Middle frontal gyrus (tissue), 1 donor: ENCODE measurements around the gene GDPD3.
A peak's percentile ranks its signal among the peaks of the same experiment; 100 is the strongest.
"Not testable (repeated sequence)": the region's sequence is repeated elsewhere in the genome, so short reads cannot be mapped to it uniquely, and the experiment has no call there.

Experiments used
- DNase-seq: peaks from one replicate; pipeline ENCODE4 v3.0.0-alpha.2; 2015; ENCODE audit warnings: low spot score; ENCODE audit errors: extremely low spot score

GDPD3 gene

GRCh38 chr16:30124985-30125379, 11.6 kb upstream of the GDPD3 start:
- no peak for DNase-seq

GRCh38 chr16:30122604-30123160, 9.3 kb upstream of the GDPD3 start:
- no peak for DNase-seq

GRCh38 chr16:30121741-30122571, 8.6 kb upstream of the GDPD3 start:
- no peak for DNase-seq

- DNase-seq: no peak
These were observed 7.2 kb upstream of the GDPD3 start for GRCh38 chr16:30120340-30121105.

- peak; percentile 50 for DNase-seq
These were observed 6.1 kb upstream of the GDPD3 start for GRCh38 chr16:30119428-30119827.

DNA sequence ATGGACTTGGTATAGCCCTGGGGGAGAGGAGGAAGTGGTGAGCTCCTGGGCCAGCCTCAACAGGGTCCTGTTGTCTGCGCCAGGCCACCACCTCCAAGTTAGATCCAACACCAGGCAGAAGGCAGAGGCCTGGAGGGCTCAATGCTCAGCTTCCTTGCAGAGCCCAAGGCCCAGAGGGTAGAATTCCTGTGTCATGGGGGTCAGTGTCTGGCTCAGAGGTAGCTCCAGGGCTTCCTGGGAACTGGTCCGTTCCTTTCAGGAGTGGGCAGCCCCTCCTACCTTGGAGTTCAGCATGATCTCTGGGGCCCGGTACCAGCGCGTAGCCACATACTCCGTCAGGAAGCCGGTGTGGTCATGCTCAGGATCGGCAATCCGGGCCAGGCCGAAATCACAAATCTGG, 4.4 kb upstream of the GDPD3 start:
- no peak for DNase-seq

DNA sequence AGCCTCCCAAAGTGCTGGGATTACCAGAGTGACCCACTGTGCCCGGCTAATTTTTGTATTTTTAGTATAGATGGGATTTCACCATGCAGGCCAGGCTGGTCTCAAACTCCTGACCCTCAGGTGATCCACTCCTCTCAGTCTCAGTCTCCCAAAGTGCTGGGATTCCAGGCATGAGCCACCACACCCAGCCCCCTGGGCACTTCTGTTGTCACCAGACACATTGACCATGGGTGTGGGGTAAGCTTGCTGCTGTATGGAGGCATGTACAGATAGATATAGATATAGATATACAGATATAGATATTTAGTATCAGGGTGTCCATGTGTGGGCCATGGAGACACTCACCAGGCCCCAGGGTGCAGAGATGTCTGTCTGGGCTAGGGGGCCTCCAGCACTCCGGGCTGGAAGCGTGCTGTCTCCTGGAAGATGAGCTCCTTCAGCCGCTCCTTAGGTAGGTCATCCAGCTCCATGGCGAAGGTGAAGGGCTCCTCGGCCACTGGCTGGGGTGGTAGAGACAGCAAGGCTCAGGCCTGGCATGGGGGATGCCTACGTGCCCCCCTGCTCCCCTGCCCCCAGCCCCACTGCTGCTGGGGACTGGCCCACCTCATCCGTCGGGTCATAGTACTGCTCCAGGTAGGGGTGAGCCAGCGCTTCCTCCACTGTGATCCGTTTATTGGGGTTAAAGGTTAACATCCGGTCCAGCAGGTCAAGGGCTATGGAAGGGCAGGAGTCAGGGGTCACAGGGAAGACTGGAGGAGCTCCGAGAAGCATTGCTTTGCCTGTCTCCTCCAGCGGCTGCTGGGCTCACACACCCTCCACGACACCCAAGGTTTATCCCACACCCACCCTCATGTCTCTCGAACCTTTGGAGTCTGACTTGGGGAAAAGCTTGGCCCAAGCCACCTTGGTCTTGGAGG, 3.2 kb upstream of the GDPD3 start:
- no peak for DNase-seq

- DNase-seq: no peak
These were observed 1.9 kb upstream of the GDPD3 start for GRCh38 chr16:30115238-30115637.

- not testable (repeated sequence) for DNase-seq
These were observed 1.5 kb upstream of the GDPD3 start for GRCh38 chr16:30114833-30115232.

GRCh38 chr16:30114411-30114810, 1.1 kb upstream of the GDPD3 start:
- no peak for DNase-seq

GRCh38 chr16:30113711-30114333, 485 bp upstream of the GDPD3 start:
- DNase-seq: no peak

- no peak for DNase-seq
These were observed 923 bp downstream of the GDPD3 start for GRCh38 chr16:30112197-30113030.

DNA sequence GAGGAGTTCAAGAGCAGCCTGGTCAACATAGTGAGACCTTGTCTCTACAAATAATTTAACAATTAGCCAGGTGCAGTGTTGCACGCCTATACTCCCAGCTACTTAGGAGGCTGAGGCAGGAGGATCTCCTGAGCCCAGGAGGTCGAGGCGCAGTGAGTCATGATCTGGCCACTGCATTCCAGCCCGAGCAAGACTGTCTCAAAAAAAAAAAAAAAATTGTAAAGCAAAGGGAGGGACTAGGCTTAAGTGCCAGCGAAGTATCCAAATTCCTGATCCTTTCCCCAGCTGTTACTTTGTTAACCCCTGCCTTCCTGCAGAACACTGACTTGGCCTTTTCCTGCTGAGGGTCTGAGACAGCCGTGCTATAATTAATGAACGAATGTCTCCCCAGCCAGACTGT, 2.7 kb downstream of the GDPD3 start:
- DNase-seq: no peak

DNA sequence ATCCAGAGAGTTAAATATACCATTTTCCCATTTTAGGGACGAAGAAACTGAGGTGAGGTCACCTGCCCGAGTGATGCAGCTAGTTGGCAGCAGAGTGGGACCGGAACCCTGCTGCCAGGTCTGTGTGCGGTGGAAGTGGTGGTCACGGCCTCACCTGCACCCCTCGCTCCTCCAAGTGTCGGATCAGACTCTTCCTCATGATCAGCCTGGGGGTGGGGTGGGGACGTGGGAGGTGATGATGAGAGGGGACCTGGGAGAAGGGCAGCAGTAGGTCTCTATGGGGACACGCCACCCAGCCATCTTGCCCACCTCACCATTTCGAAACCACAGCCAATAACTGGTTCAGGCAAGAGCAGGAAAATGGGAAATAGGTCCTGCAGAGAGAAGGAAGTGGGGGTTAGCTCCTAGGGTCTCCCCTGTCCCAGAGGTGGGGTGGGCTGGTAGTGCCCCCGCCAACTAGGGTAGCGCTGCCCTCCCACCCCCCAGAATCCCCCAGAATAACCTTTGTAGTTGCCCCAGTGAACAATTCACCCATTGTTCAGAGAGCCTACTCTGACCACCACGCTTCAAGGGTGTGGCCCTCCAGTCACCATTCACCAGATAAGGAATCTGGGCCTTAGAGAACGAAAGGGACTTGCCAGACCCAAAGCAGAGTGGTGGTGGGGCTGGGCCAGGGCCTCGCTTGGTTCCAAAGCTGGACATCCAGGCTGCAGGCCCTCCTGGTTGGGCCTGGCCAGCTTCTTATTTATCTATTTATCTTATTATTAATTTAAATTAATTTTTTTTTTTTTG, 5.1 kb downstream of the GDPD3 start:
- DNase-seq: no peak

DNA sequence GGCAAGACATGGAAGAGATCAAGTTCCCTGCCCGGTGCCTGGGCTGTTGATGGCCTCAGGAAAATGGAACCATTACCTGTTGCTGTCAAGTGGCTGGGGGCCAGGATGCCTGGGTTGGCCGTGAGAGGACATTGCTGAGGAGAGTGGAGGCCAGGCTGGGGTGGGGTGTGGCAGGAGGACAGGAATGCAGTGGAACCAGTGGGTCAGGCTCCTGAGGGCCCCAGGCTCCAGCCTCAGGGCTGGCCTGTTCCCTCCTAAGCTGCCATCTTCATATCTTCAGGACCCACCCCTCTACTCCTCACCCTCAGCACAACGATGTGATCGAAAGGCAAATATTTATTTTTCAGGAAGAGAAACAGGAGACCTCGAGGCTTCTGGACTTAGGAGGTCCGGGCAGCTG, 8.8 kb downstream of the GDPD3 start:
- no peak for DNase-seq

DNA sequence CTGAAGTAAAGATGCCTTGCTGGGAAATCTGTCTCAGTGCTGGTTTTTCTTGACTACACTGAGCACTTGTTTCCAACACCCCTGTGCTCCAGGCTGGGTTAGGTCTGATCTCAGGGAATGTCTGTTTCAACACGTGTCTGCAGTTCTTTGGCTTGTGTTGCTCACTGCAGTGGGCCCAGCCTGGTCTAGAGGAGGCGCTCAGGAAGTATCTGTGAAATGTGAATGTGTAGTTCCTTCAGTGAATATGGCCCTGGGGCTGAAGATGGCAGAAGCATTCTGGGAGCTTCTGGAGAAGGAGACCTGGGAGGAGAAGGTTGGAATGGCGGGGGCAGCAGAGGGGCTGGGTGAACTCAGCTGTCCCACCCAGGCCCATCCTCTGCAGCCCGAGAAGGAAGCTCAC, 9.2 kb downstream of the GDPD3 start:
- DNase-seq: no peak

- DNase-seq: no peak
These were observed 16.3 kb downstream of the GDPD3 start for GRCh38 chr16:30096862-30097563.

- peak; percentile 85 for DNase-seq
These were observed 17.1 kb downstream of the GDPD3 start, which contains the start of gene YPEL3 for GRCh38 chr16:30096105-30096861. Gene YPEL3 (minus strand): TSS chr16:30096213. CDS start chr16:30095482, 731 bp downstream.
